Adrenal gland (tissue), 5 donors: ENCODE results near the gene LRBA.

Experiments
- POLR2A ChIP-seq, 2 donors: fragments of 450-650 bp; IDR thresholded peaks; one replicate each; pipeline ENCODE4 v1.6.1; 2017; ENCODE audit warnings: antibody characterized with exemption in 2 of 2, mild to moderate bottlenecking in 2 of 2, moderate library complexity in 1 of 2
- TF ChIP-seq, protein P1 (sequence below), 6 experiments: fragments of 450-650 bp in 4 of 6; fragments of 200-600 bp in 2 of 6; sonication (generic) in 1 of 6; IDR thresholded peaks; 1 replicate in 5 of 6; 2 replicates in 1 of 6; pipeline versions ENCODE4 v1.5.1 to v1.8.0; 2016 to 2021; ENCODE audit warnings: antibody characterized with exemption in 6 of 6, mild to moderate bottlenecking in 2 of 6, moderate library complexity in 1 of 6
- donor health status: DM: no; HTN: no; CAD: no.

GRCh38 chr4:150369434-150370380 lies 645.4 kb downstream of the LRBA start:
- TF ChIP-seq POLR2A (IDR thresholded peaks at IDR 0.05): no peak
- TF ChIP-seq, protein P1, sequence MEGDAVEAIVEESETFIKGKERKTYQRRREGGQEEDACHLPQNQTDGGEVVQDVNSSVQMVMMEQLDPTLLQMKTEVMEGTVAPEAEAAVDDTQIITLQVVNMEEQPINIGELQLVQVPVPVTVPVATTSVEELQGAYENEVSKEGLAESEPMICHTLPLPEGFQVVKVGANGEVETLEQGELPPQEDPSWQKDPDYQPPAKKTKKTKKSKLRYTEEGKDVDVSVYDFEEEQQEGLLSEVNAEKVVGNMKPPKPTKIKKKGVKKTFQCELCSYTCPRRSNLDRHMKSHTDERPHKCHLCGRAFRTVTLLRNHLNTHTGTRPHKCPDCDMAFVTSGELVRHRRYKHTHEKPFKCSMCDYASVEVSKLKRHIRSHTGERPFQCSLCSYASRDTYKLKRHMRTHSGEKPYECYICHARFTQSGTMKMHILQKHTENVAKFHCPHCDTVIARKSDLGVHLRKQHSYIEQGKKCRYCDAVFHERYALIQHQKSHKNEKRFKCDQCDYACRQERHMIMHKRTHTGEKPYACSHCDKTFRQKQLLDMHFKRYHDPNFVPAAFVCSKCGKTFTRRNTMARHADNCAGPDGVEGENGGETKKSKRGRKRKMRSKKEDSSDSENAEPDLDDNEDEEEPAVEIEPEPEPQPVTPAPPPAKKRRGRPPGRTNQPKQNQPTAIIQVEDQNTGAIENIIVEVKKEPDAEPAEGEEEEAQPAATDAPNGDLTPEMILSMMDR (IDR thresholded peaks at IDR 0.05): no peak
